ENCODE measurements around the gene PTPRJ. TPM values are rescaled to one million over a fixed set of nuclear protein-coding genes. Genes with fewer than 3 reads are reported as not detected.

PTPRJ gene
- total RNA-seq, 6 experiments from 2014 or later = 15.7 to 20.8 (median 19.2) TPM

DNA sequence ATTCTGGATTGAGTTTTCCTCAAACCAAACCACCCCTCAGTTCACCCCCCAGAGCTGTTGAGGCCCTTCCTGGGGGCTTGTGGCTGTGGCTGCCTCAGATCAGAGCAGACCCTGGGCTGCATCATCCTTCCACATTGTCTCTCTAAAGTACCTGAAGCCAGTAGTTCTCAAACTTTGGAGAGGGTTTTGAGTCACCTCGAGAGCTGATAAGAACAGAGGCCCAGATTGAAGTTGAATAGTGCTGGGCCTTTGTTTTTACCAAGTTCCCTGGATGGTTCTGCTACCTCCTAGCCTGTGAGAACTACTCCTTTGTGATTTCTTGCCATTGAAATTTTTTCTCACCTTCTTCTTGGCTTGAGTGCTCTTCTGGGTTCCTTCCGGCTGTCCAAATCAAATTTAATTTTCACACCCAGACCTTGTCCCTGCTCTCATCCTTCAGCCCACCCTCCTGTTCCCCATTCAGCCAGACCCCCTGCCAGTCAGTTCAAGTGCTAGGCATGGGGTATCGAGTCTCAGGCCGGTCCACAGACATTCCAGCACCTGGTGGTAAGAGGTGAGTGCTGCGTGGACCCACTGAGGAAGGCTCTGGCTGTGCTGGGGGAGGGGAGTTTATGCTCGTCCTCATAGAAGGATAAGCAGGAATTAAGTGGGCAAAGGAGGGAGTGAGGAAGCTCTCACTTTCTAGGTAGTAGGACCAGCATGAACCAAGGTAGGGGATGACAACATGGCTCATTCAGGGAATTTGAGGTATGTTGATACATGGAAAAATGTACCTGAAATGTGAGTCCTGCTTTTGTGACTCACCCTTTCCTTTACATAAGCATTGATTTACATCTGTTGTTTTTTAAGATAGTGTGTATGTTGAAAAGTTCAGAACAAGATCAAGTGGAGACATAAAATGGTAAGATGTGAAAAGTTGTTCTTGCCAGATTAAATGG, 116.5 kb downstream of the PTPRJ start:
- Mint-ChIP-seq H3K4me3 (no peak overlapping the region), H3K27me3 (ENCODE audit: insufficient read depth) (peaks cover 2% of the 10 kb centered on the region), H3K4me1 (ENCODE audit: low read depth) (peaks cover 35% of the 10 kb centered on the region), H3K9me3 (no peaks in the 10 kb centered on the region), H3K27ac (no peak overlapping the region; the same call in 1 of the 2 replicates), H3K36me3 (ENCODE audit: low read depth) (no peaks in the 10 kb centered on the region)
- DNase-seq = no peak
- TF ChIP-seq, protein P1, sequence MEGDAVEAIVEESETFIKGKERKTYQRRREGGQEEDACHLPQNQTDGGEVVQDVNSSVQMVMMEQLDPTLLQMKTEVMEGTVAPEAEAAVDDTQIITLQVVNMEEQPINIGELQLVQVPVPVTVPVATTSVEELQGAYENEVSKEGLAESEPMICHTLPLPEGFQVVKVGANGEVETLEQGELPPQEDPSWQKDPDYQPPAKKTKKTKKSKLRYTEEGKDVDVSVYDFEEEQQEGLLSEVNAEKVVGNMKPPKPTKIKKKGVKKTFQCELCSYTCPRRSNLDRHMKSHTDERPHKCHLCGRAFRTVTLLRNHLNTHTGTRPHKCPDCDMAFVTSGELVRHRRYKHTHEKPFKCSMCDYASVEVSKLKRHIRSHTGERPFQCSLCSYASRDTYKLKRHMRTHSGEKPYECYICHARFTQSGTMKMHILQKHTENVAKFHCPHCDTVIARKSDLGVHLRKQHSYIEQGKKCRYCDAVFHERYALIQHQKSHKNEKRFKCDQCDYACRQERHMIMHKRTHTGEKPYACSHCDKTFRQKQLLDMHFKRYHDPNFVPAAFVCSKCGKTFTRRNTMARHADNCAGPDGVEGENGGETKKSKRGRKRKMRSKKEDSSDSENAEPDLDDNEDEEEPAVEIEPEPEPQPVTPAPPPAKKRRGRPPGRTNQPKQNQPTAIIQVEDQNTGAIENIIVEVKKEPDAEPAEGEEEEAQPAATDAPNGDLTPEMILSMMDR (IDR thresholded peaks at IDR 0.05) = no peak

GRCh38 chr11:48098024-48098423, 117.7 kb downstream of the PTPRJ start:
- H3K4me3 Mint-ChIP-seq = no peak overlapping the region
- H3K27me3 Mint-ChIP-seq (ENCODE audit: insufficient read depth) = peaks cover 2% of the 10 kb centered on the region
- H3K4me1 Mint-ChIP-seq (ENCODE audit: low read depth) = peaks cover 33% of the 10 kb centered on the region
- H3K36me3 Mint-ChIP-seq (ENCODE audit: low read depth) = no peaks in the 10 kb centered on the region
- no peaks in the 10 kb centered on the region for H3K9me3 Mint-ChIP-seq
- no peak for DNase-seq
- no peak overlapping the region for H3K27ac Mint-ChIP-seq
- TF ChIP-seq, protein P1 (IDR thresholded peaks at IDR 0.05) = no peak

DNA sequence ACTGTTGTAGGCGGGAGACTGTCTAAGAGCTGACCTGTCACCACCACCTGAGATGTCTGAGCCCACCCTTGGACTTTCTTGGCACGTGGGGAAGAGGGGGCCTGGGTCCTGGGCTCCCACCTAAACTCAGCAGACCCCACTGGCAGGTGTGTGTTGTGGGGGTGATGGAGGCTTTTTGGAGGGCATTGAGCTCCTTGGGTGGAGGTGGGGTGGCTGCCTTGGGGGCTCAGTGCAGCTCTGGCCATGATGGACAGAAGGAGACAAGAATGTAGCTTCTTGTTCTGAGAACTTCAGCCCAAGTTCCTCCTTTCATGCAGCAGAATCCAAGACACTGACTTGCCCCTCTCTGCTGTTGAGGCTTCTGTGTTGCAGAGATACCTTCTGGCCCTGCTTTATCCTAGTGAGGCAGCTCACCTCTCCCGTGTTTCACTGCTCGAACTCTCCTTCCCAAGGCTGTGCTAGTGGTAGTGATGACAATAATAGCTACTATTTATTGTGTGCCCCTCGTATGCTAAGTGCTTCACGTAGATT, 119.6 kb downstream of the PTPRJ start:
- DNase-seq = no peak
- Mint-ChIP-seq H3K9me3 (no peaks in the 10 kb centered on the region), H3K4me3 (no peak overlapping the region), H3K27me3 (ENCODE audit: insufficient read depth) (no peaks in the 10 kb centered on the region; the same call in 1 of the 2 replicates), H3K36me3 (ENCODE audit: low read depth) (no peaks in the 10 kb centered on the region), H3K27ac (no peak overlapping the region; the same call in 1 of the 2 replicates), H3K4me1 (ENCODE audit: low read depth) (peaks cover 33% of the 10 kb centered on the region)
- TF ChIP-seq, protein P1 (IDR thresholded peaks at IDR 0.05) = no peak

- TF ChIP-seq, protein P1 (IDR thresholded peaks at IDR 0.05) = no peak
- Mint-ChIP-seq H3K36me3 (ENCODE audit: low read depth) (no peaks in the 10 kb centered on the region), H3K4me3 (no peak overlapping the region), H3K9me3 (no peaks in the 10 kb centered on the region), H3K27me3 (ENCODE audit: insufficient read depth) (no peaks in the 10 kb centered on the region; the same call in 1 of the 2 replicates), H3K27ac (no peak overlapping the region), H3K4me1 (ENCODE audit: low read depth) (peaks cover 34% of the 10 kb centered on the region)
- no peak for DNase-seq
These were observed 120.8 kb downstream of the PTPRJ start for GRCh38 chr11:48101044-48101733.

DNA sequence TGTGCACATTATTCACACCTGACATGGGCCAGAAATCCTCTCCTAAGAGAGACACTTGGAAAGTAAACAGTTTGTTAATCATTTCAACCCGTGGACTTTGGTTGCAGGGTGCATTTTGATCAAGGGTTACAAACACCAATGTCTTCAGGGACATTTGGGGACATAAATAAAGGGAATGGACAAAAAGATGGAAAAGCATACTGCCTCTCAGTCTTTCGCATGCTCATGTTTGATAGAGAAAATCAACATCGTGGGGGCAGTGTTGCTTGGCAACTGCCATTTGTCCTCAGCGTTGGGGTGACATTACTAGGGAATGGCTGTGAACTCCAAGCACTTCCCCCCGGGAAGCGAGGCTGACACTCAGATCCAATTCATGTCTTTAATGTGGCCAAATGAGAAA, 121.6 kb downstream of the PTPRJ start:
- Mint-ChIP-seq H3K27ac (no peak overlapping the region), H3K36me3 (ENCODE audit: low read depth) (no peaks in the 10 kb centered on the region), H3K4me1 (ENCODE audit: low read depth) (peaks cover 39% of the 10 kb centered on the region), H3K9me3 (no peaks in the 10 kb centered on the region), H3K4me3 (no peak overlapping the region), H3K27me3 (ENCODE audit: insufficient read depth) (no peaks in the 10 kb centered on the region; the same call in 1 of the 2 replicates)
- TF ChIP-seq, protein P1 (IDR thresholded peaks at IDR 0.05) = no peak
- no peak for DNase-seq

Measured in HFFc6 (cell line).